Right kidney (tissue), 9 donors: ENCODE data around the gene ZBTB39.
"Not testable (repeated sequence)": the region's sequence is repeated elsewhere in the genome, so short reads cannot be mapped to it uniquely, and the experiment has no call there.

Experiments used
- DNase-seq: peaks from one replicate; pipeline ENCODE4 v3.0.0-alpha.2; 2016
- long read RNA-seq, 8 donors: transcript quantifications; one replicate each; lab custom pipeline, GENCODE V29; 2026

ZBTB39 gene, protein sequence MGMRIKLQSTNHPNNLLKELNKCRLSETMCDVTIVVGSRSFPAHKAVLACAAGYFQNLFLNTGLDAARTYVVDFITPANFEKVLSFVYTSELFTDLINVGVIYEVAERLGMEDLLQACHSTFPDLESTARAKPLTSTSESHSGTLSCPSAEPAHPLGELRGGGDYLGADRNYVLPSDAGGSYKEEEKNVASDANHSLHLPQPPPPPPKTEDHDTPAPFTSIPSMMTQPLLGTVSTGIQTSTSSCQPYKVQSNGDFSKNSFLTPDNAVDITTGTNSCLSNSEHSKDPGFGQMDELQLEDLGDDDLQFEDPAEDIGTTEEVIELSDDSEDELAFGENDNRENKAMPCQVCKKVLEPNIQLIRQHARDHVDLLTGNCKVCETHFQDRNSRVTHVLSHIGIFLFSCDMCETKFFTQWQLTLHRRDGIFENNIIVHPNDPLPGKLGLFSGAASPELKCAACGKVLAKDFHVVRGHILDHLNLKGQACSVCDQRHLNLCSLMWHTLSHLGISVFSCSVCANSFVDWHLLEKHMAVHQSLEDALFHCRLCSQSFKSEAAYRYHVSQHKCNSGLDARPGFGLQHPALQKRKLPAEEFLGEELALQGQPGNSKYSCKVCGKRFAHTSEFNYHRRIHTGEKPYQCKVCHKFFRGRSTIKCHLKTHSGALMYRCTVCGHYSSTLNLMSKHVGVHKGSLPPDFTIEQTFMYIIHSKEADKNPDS
- long read RNA-seq, donor 1, full-length matches to known transcripts = 4 of 4 reads
- long read RNA-seq, donor 1, partial matches to known transcripts = 0 of 4 reads
- long read RNA-seq, donor 1, other reads (novel, unspliced or antisense) = 0 of 4 reads
- long read RNA-seq, donor 2, full-length matches to known transcripts = 2 of 2 reads
- long read RNA-seq, donor 2, partial matches to known transcripts = 0 of 2 reads
- long read RNA-seq, donor 2, other reads (novel, unspliced or antisense) = 0 of 2 reads
- long read RNA-seq, donor 3, full-length matches to known transcripts = 2 of 2 reads
- long read RNA-seq, donor 3, partial matches to known transcripts = 0 of 2 reads
- long read RNA-seq, donor 3, other reads (novel, unspliced or antisense) = 0 of 2 reads
- long read RNA-seq, donor 4, full-length matches to known transcripts = 7 of 7 reads
- long read RNA-seq, donor 4, partial matches to known transcripts = 0 of 7 reads
- long read RNA-seq, donor 4, other reads (novel, unspliced or antisense) = 0 of 7 reads
- long read RNA-seq, donor 5, full-length matches to known transcripts = 7 of 7 reads
- long read RNA-seq, donor 5, partial matches to known transcripts = 0 of 7 reads
- long read RNA-seq, donor 5, other reads (novel, unspliced or antisense) = 0 of 7 reads
- long read RNA-seq, donor 6, full-length matches to known transcripts = 5 of 5 reads
- long read RNA-seq, donor 6, partial matches to known transcripts = 0 of 5 reads
- long read RNA-seq, donor 6, other reads (novel, unspliced or antisense) = 0 of 5 reads
- long read RNA-seq, donor 7, full-length matches to known transcripts = 12 of 12 reads
- long read RNA-seq, donor 7, partial matches to known transcripts = 0 of 12 reads
- long read RNA-seq, donor 7, other reads (novel, unspliced or antisense) = 0 of 12 reads
- long read RNA-seq, donor 8, full-length matches to known transcripts = 5 of 5 reads
- long read RNA-seq, donor 8, partial matches to known transcripts = 0 of 5 reads
- long read RNA-seq, donor 8, other reads (novel, unspliced or antisense) = 0 of 5 reads

DNA sequence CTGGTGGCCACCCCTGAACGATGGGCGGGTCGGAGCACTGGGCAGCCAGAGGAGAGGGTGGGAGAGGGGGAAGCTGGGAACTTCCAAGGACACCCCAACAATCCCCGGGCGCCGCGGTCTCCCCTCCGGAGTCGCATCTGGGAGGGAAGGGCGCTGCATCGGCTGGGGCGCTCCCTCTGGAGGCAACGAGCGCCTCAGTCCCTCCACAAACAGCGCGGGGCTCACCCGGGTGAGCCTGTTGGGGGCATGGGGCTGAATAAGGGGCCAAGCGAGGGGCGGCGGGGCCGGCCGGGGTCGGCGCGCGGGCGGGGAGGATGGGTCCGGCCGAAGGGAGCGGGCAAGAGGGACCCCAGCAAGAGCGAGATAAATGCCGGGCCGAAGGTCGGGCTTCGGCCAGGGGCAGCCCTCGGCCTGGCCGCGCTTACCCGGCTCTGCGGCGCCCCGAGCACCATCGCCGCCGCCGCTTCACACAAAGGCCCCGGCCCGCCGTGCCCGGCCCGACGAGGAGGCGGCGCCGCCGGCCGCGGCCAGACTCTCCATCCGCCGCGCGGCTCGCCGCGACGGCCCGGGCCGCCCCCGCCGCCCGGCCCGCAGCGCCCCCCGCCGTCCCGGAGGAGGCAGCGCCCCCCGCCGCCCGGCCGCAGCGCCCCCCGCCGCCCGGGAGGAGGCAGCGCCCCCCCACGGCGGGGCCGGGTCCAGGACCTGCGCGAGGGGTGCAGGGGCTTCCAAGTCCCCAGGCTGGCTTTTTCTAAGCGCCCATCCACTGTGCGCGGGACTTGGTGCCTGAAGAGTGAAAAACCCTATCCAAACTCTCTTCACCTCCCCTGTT, at the start of gene ZBTB39:
ZBTB39 (minus strand) TSS at position 567 of the 829 bp plus-strand sequence. CDS start 1,629 bp downstream, outside the sequence.
- peak; percentile 70 for DNase-seq

DNA sequence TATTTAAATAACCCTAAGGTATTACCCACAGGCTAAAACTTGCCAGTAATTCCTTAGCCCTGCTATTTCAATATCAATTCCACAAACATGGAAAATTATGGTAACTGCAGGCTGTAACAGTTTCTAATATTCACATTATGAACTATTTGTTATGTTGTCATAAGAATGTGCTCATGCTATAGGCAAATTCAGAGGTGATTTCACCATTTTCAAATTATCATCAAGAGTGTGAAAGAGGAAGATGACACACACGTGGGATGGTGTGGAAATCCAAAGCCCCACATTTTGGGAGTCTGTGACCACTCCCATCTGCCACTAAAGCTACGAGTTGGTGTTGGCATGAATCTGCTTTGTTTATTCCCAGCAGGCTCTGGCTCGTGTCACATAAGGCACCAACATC, 49.5 kb upstream of the ZBTB39 start:
- no peak for DNase-seq

DNA sequence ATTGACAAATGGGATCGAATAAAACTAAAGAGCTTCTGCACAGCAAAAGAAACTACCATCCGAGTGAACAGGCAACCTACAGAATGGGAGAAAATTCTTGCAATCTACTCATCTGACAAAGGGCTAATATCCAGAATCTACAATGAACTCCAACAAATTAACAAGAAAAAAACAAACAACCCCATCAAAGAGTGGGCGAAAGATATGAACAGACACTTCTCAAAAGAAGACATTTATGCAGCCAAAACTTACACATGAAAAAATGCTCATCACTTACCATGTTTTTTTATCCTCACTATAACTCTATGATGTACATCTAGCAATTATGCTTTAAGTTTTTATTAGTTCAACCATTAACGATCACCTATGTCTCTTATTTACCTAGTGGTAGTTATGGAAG, 47.6 kb upstream of the ZBTB39 start:
- DNase-seq = not testable (repeated sequence)

DNA sequence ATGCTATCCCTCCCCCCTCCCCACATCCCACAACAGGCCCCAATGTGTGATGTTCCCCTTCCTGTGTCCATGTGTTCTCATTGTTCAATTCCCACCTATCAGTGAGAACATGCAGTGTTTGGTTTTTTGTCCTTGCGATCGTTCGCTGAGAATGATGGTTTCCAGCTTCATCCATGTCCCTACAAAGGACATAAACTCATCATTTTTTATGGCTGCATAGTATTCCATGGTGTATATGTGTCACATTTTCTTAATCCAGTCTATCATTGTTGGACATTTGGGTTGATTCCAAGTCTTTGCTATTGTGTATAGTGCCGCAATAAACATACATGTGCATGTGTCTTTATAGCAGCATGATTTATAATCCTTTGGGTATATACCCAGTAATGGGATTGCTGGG, 46.8 kb upstream of the ZBTB39 start:
- DNase-seq = not testable (repeated sequence)

DNA sequence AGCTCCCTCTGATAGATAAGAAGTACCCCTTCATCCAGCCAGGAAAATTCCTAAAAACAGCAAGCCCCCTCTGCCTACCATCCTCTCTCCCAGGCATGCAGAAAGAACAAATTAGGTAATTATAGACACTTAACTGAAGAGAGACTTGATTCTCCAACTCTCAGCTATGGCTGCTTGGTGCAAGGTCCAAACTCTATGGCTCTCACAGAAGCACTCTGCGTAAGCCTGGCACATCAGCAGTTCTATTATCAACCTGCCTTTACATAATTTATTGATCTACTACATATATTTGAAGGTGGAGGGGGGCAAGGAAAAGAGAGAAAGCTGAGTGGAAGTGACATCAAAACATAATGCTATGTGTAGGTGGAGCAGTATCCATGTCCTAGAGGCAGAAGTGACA, 44.7 kb upstream of the ZBTB39 start:
- DNase-seq = no peak

DNA sequence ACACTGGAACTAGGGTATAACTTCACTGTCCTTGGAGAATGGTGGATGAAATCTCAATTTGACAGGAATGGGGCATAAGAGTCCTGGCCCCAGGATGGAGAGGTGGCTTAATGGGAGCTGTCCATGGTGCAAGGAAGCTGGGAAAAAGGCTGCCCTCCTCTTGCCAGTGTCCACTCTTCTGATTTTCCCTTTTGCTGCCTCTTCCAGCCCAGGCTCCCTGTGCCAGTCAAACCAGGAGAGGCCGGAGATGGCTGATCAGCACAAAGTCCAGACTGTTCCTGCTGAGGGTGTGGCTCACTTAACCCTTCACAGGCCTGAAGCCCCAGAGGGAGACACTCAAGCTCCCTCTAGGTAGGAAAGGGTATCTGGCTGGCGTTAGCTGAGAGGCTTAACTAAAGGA, 43.5 kb upstream of the ZBTB39 start, which contains the start of gene MYO1A:
MYO1A (minus strand) TSS at position 240 of the 400 bp plus-strand sequence. CDS start 1,806 bp downstream, outside the sequence.
- DNase-seq = no peak

DNA sequence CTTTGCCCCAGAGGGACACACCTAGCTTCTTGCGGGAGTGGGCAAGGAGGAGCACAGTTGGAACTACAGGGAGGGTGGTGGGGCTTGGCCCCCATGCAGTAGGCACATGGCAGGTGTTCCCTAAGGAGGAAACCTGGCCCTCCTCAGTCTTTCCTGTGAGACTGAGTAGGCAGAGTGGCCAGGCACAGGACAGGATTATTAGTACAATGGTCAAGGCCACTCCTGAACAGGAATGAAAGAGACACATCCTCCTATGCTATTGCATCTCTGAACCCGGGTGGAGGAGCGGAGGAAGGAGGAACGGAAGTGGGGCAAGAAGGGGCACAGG, 42.7 kb upstream of the ZBTB39 start:
- no peak for DNase-seq

DNA sequence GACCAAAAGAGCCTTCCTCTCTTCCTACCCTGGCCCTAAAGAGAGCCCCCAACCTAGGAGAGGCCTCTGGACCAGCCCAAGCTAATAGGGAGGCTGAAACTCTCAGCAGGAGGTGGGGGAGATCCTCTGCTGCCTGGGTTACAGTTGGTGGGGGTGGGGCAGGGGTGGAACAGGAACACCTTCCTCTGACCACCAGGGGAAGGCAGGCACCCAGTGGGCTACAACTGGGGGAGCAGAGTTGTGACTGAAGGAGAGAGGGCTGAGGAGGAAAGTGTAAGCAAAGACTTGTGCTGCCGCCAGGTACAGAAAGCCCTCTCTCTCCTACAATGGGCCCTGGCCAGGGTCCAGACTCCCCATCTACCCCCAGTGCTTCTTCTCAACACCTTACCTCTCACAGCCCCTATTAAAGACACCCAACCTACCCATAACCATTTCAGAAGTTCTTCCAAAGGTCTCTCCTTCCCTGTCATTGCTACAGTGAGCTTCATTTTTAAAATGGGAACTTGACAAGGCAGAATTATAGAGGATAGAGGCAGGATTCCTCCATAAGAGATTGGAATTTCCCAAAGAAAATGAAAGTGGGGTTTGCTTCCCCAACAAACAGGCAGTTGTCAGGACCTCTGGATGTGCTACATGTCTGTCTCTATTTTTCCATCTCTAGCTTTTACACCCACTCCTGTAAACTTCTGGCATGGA, 42.2 kb upstream of the ZBTB39 start:
- no peak for DNase-seq

DNA sequence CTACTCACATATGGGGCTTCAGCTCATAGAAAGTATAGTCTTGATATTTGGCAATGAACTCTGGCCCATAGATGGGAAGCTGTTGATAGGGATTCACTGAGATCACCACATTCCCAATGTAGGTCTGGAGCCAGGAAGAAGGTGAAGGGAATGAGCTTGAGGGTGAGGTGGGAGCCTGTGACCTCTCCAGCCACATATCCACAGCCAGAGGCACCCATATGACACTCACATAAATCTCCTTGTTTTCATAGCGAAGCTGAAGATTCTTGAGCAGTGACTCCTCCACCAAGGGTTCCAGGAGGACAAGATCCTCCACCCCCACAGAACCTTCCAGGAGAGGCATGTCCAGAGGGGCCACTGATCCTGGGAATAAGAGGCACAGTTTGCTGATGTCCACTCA, 41.6 kb upstream of the ZBTB39 start:
- DNase-seq = no peak

DNA sequence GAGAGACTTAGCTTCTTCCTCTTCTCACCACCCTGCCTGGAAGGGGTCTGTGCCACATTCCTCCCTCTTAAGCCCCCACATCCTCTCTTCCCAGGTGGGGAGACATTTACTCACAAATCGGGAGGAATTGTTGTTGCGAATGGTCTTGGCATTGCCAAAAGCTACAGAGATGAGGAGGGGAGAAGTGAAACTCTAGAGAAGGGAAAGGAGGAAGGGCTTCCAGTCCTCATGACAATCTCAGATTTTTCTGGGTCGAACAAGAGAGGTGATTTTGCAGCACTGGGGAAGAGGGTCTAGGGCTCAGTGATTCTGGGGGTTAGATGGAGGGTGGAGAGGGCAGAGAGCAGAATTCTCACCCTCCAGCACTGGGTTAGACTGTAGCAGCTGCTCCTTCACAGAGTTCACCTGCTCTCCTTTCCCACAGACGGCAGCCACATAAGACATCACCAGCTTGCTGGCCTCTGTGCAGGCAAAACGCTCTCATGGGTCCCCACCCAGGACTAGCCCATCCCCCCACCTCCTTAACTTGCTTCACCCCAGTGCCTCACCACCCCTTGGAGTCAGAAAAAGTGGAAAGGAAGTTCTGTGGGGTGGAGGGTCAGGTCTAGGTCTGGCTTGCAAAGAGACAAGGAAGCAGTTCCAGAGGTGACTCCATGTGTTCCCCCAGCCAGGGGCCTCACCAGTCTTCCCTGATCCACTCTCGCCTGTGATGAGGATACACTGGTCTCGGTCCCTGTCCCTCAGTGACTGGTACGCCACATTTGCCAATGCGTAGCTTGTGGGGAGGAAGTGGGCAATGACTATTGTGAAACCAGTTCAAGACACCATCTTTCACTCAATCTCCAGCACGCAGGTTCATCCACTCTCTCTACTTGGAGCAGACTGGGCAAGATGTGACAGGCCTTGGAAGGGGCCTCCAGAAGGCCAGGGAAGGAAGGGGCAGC, 40.9 kb upstream of the ZBTB39 start:
- DNase-seq = no peak

DNA sequence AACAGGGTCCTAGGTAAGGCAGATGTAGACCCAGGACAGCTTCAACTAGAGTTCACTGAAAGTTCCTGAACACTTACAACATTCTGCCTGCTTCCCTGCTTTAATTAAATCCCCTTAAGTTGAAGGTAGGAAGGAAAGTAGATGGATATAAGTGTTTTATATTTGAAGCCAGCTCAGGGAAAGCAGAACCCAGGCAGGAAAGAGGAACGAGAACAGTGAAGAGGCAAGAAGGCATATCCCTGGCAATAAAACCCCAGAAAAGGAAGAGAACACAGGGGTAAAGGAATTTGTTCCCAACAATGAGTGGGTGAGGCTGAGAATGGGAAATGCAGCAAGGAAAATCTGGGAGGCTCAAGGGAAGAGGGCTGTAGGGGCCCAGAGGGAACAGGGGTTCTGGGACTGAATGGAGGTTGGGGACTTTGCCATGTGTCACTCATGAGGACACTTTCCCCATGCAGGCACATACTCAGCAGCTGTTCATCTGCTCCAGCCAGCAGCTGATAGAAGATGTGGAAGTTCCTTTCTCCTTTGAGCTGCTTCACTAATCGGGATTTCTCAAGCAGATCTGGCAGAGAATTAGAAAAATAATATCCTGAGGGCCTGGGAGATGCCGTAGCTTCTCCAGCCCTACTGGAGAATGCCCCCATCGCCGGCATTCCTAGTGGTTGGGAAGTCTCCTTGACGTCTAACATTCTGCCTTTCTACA, 39.9 kb upstream of the ZBTB39 start:
- no peak for DNase-seq

DNA sequence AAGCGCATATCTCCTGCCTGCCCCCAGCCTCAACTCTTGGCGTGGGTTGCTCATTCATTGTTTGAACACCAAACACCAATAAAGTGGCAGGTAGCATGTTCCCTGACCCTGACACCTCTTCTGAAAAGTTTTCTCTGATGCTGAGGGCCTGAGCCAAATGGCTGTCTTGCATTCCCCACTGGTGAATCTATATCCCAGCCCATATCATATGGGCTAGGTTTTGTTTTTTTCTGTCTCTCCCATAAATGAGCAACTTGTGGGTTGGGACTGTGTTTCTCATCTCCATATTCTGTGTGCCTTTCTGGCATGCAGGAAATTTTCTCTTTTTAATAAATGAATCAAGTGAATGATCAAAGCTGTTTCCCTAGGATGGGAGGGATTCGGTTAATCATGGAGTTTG, 38.5 kb upstream of the ZBTB39 start:
- DNase-seq = no peak

DNA sequence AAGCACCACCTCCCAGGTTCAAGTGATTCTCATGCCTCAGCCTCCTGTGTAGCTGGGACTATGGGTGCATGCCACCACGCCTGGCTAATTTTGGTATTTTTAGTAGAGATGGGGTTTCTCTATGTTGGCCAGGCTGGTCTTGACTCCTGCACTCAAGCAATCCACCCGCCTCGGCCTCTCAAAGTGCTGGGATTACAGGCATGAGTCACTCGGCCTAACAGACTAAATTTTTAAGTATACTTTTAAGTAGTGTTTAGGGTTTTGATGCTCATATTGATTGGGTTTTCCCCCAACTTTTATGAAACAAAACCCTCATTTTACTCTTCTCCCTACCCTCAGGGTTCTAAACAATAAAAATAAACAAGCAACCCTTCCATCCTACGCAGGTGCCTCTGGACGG, 38.1 kb upstream of the ZBTB39 start:
- DNase-seq = no peak

DNA sequence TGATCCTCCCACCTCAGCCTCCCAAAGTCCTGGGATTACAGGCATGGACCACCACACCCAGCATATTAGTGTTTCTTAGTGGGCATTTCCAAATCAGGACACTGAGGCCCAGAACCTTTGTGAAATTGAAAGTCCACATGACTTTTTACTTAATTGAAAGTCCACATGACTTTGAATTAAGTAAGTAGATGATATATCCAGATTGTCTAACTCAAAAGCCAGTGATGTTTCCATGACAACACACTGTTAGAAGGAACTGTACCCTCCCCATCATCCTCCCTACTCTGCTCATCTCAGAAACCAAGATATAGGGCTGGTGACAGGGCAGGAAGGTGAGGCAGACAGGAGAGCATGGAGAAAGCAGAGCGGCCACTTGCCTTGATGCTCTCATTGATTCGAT, 36.3 kb upstream of the ZBTB39 start:
- no peak for DNase-seq

DNA sequence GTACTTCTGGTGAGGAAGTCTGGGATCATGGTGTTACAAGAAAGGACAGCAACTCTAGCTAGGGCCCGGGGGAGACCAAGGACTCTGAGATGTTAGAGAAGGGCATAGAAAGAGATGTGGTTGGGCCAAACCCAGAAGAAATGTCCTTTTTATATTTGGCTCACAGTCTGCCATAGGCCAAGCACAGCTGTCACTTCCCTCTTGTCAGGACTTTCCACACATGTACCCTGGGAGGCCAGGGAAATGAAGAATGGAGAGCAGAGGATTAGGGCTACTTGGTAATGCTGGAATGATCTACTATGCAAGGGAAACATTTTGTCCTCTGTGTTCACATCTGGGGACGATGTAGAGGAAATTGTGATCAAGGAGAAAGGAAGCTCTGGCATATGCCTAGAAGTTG, 34.4 kb upstream of the ZBTB39 start:
- DNase-seq = no peak

DNA sequence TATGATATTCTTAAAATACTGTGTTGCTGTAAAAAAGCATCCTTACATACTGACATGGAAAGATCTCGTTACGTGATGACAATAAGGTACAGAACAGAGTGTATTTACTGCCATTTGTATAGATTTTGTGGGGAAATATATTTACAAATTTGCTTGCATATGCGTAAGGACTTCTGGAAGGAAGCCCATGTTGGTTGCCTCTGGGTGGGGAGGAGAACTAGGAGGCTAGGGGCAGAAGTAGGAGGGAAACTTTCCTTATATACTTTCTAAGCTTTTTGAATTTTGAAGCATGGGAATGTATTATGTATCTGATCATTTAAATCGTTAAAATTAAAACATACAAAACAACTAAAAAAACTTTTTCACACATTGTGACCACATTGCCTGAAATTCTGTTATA, 33.9 kb upstream of the ZBTB39 start:
- DNase-seq = no peak

DNA sequence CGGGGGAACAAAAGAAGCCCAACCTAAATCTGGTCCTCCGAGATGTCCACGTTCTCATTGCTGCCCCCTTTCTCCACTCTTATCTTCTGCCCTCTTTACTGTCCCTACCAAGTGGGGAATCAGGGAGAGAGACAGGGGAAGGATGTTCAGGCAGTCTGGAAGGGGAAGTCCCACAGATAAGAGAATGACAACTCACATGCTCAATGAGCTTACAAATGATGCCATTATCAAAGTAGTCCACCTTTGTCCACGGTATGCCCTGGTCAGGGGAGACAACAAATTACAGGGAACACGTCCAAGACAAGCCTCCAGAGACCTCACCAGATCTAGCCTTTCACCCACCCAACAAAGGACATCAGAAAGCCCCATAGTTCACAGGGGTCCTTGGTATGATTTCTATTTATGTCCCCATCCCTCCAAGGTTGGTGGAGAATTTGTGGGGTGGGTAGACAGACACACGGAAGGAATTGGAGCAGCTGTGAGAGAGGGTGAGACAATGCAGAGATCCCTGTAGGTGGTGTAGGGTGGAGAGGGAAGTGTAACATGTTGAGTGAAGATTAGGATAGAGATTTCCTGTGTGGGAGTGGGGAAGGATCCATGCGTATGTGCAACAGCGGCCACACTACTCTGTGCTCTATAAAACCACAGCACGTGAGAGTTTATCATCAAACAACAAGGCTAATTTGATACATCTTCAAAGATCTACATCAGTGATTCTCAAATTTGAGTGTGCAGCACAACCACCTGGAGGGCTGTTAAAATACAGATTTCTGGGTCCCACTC, 32.9 kb upstream of the ZBTB39 start:
- no peak for DNase-seq
